ENCODE data around the gene MAB21L4.

The MAB21L4 gene

GRCh38 chr2:240918258-240919091, 22.5 kb upstream of the MAB21L4 start:
- DNase-seq (ENCODE audit: low read depth) = no peak
- TF ChIP-seq, protein P1, sequence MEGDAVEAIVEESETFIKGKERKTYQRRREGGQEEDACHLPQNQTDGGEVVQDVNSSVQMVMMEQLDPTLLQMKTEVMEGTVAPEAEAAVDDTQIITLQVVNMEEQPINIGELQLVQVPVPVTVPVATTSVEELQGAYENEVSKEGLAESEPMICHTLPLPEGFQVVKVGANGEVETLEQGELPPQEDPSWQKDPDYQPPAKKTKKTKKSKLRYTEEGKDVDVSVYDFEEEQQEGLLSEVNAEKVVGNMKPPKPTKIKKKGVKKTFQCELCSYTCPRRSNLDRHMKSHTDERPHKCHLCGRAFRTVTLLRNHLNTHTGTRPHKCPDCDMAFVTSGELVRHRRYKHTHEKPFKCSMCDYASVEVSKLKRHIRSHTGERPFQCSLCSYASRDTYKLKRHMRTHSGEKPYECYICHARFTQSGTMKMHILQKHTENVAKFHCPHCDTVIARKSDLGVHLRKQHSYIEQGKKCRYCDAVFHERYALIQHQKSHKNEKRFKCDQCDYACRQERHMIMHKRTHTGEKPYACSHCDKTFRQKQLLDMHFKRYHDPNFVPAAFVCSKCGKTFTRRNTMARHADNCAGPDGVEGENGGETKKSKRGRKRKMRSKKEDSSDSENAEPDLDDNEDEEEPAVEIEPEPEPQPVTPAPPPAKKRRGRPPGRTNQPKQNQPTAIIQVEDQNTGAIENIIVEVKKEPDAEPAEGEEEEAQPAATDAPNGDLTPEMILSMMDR (IDR thresholded peaks at IDR 0.05; ENCODE audit: control insufficient read depth, extremely low read depth, insufficient read depth) = no peak

GRCh38 chr2:240917684-240918257, 21.8 kb upstream of the MAB21L4 start:
- no peak overlapping the region for H3K4me3 ChIP-seq (ENCODE audit: low read depth, low read length)
- TF ChIP-seq, protein P1 (IDR thresholded peaks at IDR 0.05; ENCODE audit: control insufficient read depth, extremely low read depth, insufficient read depth) = no peak
- DNase-seq (ENCODE audit: low read depth) = no peak

More at GRCh38 chr2:240918258-240919091, 22.5 kb upstream of the MAB21L4 start:
- no peak overlapping the region for H3K4me3 ChIP-seq (ENCODE audit: low read depth, low read length)

GRCh38 chr2:240917009-240917683, 21.2 kb upstream of the MAB21L4 start:
- TF ChIP-seq, protein P1 (IDR thresholded peaks at IDR 0.05; ENCODE audit: control insufficient read depth, extremely low read depth, insufficient read depth) = no peak
- no peak overlapping the region for H3K4me3 ChIP-seq (ENCODE audit: low read depth, low read length)
- no peak for DNase-seq (ENCODE audit: low read depth)

GRCh38 chr2:240916571-240917008, 20.6 kb upstream of the MAB21L4 start:
- DNase-seq (ENCODE audit: low read depth) = no peak
- TF ChIP-seq, protein P1 (IDR thresholded peaks at IDR 0.05; ENCODE audit: control insufficient read depth, extremely low read depth, insufficient read depth) = no peak
- no peak overlapping the region for H3K4me3 ChIP-seq (ENCODE audit: low read depth, low read length)

- H3K4me3 ChIP-seq (ENCODE audit: low read depth, low read length) = no peak overlapping the region
- DNase-seq (ENCODE audit: low read depth) = no peak
- TF ChIP-seq, protein P1 (IDR thresholded peaks at IDR 0.05; ENCODE audit: control insufficient read depth, extremely low read depth, insufficient read depth) = no peak
These were observed 19.8 kb upstream of the MAB21L4 start for GRCh38 chr2:240915526-240916341.
